Large intestine (tissue), 12 donors: ENCODE measurements around the gene ZSCAN4. TPM values are rescaled to one million over a fixed set of nuclear protein-coding genes. Genes with fewer than 3 reads are reported as not detected.

Experiments used
- DNase-seq, 2 donors: peaks; one replicate each; pipeline versions ENCODE4 v3.0.0 to v3.0.0-alpha.2; 2013
- H3K27ac ChIP-seq: one replicate; pipeline ENCODE4 v1.5.1; 2013; ENCODE audit warnings: low read length
- H3K27me3 ChIP-seq: 2 replicates; pipeline ENCODE4 v1.6.1; 2013; ENCODE audit warnings: low read length; ENCODE audit not compliant: control insufficient read depth, insufficient read depth
- H3K36me3 ChIP-seq: 2 replicates; pipeline ENCODE4 v1.6.1; 2013; ENCODE audit warnings: low read length; ENCODE audit not compliant: control insufficient read depth, insufficient read depth
- H3K4me1 ChIP-seq: one replicate; pipeline ENCODE4 v1.6.1; 2013; ENCODE audit warnings: low read length; ENCODE audit not compliant: control insufficient read depth, insufficient read depth
- H3K4me3 ChIP-seq: one replicate; pipeline ENCODE4 v1.5.1; 2013; ENCODE audit warnings: low read length
- H3K9me3 ChIP-seq: one replicate; pipeline ENCODE4 v1.6.1; 2013; ENCODE audit warnings: mild to moderate bottlenecking, low read depth, low read length, moderate library complexity; ENCODE audit not compliant: control insufficient read depth
- WGBS: methylation state at CpG from one replicate; pipeline ENCODE4 v1.1.5; 2013; ENCODE audit warnings: low lambda C conversion rate; ENCODE audit not compliant: insufficient coverage; 5-methylcytosine and 5-hydroxymethylcytosine counted together
- long read RNA-seq, 11 donors: transcript quantifications; one replicate each; lab custom pipeline, GENCODE V29; 2026
- polyA plus RNA-seq: library from polyadenylated mRNA; unstranded; fragments of 120-200 nt; gene quantifications from one replicate; pipeline ENCODE4 v1.2.1, GENCODE V29; 2013

Gene ZSCAN4, protein sequence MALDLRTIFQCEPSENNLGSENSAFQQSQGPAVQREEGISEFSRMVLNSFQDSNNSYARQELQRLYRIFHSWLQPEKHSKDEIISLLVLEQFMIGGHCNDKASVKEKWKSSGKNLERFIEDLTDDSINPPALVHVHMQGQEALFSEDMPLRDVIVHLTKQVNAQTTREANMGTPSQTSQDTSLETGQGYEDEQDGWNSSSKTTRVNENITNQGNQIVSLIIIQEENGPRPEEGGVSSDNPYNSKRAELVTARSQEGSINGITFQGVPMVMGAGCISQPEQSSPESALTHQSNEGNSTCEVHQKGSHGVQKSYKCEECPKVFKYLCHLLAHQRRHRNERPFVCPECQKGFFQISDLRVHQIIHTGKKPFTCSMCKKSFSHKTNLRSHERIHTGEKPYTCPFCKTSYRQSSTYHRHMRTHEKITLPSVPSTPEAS
- polyA plus RNA-seq = 0.25 TPM
- long read RNA-seq, donor 1 = 0 reads
- long read RNA-seq, donor 2 = 0 reads
- long read RNA-seq, donor 3 = 0 reads
- long read RNA-seq, donor 4 = 0 reads
- long read RNA-seq, donor 5 = 0 reads
- long read RNA-seq, donor 6 = 0 reads
- long read RNA-seq, donor 7 = 0 reads
- long read RNA-seq, donor 8 = 0 reads
- long read RNA-seq, donor 9 = 0 reads
- long read RNA-seq, donor 10 = 0 reads
- long read RNA-seq, donor 11 = 0 reads

DNA sequence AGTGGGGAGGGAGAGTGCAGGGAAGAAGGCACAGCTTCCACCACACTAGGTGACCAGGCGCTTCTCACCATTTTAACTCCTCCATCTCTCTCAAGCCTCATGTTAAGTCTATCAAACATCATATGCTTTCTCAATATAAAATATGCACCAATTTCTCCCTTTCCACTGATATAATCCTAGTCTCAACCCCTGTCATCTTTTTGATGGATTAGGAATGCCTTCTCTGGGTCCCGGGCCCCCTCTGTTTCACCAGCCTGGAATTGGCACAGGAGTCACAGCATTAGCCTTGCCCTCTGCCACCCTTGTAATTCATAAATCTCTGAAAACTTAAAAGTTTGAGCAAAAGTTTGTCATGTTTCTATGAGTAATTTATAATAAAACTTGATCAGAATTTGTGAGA, at the start of gene ZSCAN4:
TSS of gene ZSCAN4 (plus strand) at position 301 of the 400 bp plus-strand sequence. CDS start 7,211 bp downstream, outside the sequence.
- Histone ChIP-seq H3K36me3 (no peaks in the 10 kb centered on the region), H3K9me3 (no peaks in the 10 kb centered on the region), H3K27me3 (peaks cover 3% of the 10 kb centered on the region), H3K4me3 (no peak within 1 kb of the TSS), H3K27ac (no peak within 1 kb of the TSS), H3K4me1 (peaks cover 4% of the 10 kb centered on the region)
- WGBS = no CpG with 5 or more reads among the region's 2 CpGs
- no peak for DNase-seq

DNA sequence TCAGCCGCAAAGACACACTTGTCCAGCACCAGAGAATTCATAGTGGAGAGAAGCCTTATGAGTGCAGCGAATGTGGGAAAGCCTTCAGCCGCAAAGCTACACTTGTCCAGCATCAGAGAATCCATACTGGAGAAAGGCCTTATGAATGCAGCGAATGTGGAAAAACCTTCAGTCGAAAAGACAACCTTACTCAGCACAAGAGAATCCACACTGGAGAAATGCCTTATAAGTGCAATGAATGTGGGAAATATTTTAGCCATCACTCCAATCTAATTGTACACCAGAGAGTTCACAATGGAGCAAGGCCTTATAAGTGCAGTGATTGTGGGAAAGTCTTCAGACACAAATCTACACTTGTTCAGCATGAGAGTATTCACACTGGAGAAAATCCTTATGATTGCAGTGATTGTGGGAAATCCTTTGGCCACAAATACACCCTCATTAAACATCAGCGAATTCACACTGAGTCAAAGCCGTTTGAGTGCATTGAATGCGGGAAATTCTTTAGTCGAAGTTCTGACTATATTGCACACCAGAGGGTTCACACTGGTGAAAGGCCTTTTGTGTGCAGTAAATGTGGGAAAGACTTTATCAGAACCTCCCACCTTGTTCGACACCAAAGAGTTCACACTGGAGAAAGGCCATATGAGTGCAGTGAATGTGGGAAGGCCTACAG, 47.9 kb upstream of the ZSCAN4 start:
- 100% methylated on average over 2 of the region's 10 CpGs for WGBS
- Histone ChIP-seq H3K27me3 (no peaks in the 10 kb centered on the region), H3K4me1 (no peaks in the 10 kb centered on the region), H3K4me3 (no peak overlapping the region), H3K36me3 (peaks cover 75% of the 10 kb centered on the region), H3K9me3 (peaks cover 71% of the 10 kb centered on the region), H3K27ac (no peak overlapping the region)
- no peak for DNase-seq

DNA sequence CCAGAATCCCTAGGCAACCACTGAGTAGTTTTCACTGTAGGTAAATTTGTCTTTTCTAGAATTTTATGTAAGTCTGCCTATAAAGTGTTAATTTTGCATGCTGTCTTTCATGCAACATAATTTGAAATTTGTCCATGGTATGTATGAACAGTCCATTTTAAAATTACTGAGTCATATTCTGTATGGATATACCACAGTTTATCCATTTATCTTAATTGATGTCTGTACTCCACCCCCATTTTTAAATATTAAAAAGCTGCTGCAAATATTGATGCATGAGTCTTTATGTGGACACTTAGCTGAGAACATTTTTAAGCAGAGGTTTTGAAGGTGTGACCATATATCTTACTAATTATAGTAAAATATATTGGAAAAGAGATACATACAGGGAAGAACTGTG, 45.6 kb upstream of the ZSCAN4 start:
- no peak overlapping the region for H3K27ac ChIP-seq
- peaks cover 54% of the 10 kb centered on the region for H3K36me3 ChIP-seq
- no peak overlapping the region for H3K4me3 ChIP-seq
- H3K27me3 ChIP-seq = no peaks in the 10 kb centered on the region
- no peak for DNase-seq
- H3K9me3 ChIP-seq = peaks cover 60% of the 10 kb centered on the region
- no peaks in the 10 kb centered on the region for H3K4me1 ChIP-seq

DNA sequence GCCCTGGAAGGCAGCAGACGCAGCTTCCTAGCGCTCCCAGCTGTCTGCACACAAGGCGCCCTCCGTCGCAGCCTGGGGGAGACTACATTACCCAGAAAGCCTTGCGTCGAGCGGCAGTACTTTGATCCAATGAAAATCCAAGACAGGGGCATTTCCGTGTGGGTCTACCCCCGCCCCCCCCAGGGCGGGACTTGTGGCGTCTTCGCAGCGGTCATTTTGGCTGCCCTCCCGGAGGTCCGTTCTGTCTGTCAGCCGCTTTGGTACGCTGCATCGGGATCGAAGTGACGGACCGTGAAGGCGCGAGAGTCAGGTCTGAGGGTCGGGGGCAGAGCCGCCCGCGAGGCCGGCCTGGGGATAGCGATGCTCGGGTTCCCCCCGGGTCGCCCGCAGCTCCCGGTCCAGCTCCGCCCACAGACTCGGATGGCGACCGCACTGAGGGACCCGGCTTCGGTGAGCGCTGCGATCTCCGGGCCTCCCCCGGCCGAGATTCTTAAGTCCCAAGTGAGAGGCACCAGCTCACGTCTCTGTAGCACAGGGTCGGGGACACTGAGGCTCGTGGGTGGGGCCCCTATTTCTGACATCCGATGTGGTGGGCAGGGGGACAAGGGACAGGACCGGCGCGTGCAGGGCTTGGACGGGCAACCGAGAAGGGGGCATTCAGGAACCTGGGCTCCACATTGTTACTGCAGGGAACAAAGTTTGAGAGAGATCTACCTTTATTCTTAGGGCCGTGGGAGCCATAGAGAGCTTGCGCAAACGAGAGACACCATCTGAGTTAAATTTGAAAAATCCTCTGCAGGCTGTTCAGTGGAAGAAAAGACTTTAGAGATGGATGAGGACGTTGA, 35.5 kb upstream of the ZSCAN4 start, which contains the start of gene ZNF211:
TSS of gene ZNF211 (plus strand) at position 182 of the 845 bp plus-strand sequence. CDS start at position 361, 179 bp downstream.
- Histone ChIP-seq H3K27me3 (no peaks in the 10 kb centered on the region), H3K4me1 (peaks cover 4% of the 10 kb centered on the region), H3K27ac (peak within 1 kb of the TSS; percentile 55), H3K36me3 (peaks cover 16% of the 10 kb centered on the region), H3K9me3 (peaks cover 19% of the 10 kb centered on the region), H3K4me3 (peak within 1 kb of the TSS; percentile 97)
- peak; percentile 94 to 96 for DNase-seq
- WGBS = 0% methylated on average over 1 of the region's 59 CpGs

DNA sequence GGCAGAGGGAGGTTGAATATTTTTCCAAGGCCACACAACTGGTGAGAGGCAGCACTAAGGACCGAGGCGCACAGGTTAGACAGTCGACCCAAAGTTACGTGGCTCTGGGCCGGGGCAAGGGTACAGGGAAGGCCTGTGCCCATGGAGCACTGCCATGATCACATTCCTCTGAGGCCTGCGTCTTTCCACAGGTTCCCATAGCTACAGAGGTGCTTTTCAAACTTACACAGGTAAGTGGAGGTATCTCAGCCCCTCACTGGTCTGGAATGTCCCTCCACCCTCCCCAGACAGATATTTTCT, 35.0 kb upstream of the ZSCAN4 start:
- Histone ChIP-seq H3K9me3 (peaks cover 20% of the 10 kb centered on the region), H3K4me1 (peaks cover 4% of the 10 kb centered on the region), H3K27ac (no peak overlapping the region), H3K36me3 (peaks cover 18% of the 10 kb centered on the region), H3K27me3 (no peaks in the 10 kb centered on the region), H3K4me3 (peak overlapping the region; percentile 97)
- no CpG with 5 or more reads among the region's 6 CpGs for WGBS
- no peak for DNase-seq

DNA sequence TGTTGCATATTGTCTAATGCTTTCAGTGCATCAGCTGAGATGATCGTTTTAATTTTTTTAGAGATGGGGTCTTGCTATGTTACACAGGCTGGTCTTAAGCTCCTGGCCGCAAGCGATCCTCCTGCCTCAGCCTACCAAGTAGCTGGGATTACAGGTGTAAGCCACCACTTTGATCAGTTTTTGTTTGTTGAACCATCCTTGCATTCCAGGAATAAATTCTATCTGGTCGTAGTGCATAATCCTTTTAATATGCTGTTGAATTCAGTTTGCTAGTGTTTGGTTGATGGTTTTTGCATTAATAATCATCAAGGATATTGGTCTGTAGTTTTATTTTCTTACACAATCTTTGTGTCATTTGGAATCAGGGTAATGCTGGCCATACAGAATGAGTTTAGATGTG, 31.4 kb upstream of the ZSCAN4 start:
- no peak for DNase-seq
- H3K36me3 ChIP-seq = peaks cover 51% of the 10 kb centered on the region
- no peak overlapping the region for H3K27ac ChIP-seq
- peaks cover 44% of the 10 kb centered on the region for H3K9me3 ChIP-seq
- peaks cover 4% of the 10 kb centered on the region for H3K4me1 ChIP-seq
- no peak overlapping the region for H3K4me3 ChIP-seq
- WGBS = no CpG with 5 or more reads among the region's 4 CpGs
- no peaks in the 10 kb centered on the region for H3K27me3 ChIP-seq

DNA sequence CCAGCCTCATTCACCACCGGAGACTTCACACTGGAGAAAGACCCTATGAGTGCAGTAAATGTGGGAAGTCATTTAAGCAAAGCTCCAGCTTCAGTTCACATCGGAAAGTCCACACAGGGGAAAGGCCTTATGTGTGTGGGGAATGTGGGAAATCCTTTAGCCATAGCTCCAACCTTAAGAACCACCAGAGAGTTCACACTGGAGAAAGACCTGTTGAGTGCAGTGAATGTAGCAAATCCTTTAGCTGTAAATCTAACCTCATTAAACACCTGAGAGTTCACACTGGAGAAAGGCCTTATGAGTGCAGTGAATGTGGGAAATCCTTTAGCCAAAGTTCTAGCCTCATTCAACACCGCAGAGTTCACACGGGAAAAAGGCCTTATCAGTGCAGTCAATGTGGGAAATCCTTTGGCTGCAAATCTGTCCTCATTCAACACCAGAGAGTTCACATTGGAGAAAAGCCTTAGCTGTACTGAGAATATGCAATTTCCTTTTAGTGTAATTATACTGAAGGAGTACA, 27.0 kb upstream of the ZSCAN4 start:
- Histone ChIP-seq H3K4me3 (no peak overlapping the region), H3K27me3 (no peaks in the 10 kb centered on the region), H3K9me3 (peaks cover 54% of the 10 kb centered on the region), H3K27ac (no peak overlapping the region), H3K4me1 (no peaks in the 10 kb centered on the region), H3K36me3 (peaks cover 49% of the 10 kb centered on the region)
- WGBS = 100% methylated on average over 1 of the region's 4 CpGs
- DNase-seq = no peak

DNA sequence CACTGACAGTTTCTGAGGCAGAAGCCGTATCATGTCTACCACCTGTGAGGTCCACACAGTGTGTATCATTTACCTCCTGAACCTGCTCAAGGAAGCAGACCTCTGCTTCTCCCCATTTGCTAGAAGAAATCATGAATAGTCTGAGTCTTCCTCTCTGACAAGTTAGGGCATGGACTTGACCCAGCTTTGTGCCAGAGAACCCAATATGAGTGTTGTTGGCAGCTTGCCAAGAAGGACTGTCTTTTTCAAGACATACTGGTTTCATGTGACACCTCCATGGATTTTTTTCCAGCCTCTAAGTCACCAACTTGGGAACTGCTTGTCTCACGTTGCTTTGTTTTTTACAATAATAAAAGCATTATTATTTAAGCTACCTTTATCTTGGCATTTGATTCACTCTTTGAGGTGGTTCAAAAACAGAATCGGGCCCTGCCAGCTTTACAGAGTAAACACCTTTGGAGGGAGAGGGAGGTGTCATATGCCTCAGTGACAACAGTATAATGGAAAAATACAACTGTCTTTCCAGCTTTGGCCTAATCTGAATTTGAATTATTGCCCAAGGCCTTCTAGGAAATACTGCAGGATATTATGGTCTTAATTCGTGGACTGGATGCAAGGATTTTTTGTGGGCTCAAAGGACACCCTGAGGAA, 26.2 kb upstream of the ZSCAN4 start:
- Histone ChIP-seq H3K27ac (no peak overlapping the region), H3K9me3 (peaks cover 47% of the 10 kb centered on the region), H3K36me3 (peaks cover 46% of the 10 kb centered on the region), H3K27me3 (no peaks in the 10 kb centered on the region), H3K4me3 (no peak overlapping the region), H3K4me1 (no peaks in the 10 kb centered on the region)
- no peak for DNase-seq
- no CpG with 5 or more reads among the region's 4 CpGs for WGBS

DNA sequence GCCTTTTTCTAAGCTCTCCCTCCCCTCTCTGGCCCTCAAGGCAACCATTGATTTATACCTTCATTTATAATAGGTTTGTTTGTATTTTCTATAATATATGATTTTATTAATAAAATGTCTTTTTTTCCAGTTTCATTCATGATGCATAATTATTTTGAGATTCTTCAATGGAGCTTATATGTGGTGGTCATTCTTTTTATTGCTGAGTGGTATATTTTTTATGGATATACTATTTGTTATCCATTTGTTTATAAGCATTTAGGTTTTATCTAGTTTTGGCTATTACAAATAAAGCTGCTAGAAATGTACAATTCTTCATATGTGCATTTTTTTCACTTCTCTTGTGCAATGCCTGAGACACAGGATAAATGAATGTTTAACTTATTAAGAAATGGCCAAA, 25.0 kb upstream of the ZSCAN4 start:
- peaks cover 40% of the 10 kb centered on the region for H3K36me3 ChIP-seq

More for the DNA sequence above, 25.0 kb upstream of the ZSCAN4 start:
- H3K9me3 ChIP-seq = peaks cover 37% of the 10 kb centered on the region
- no peak overlapping the region for H3K27ac ChIP-seq
- no peak for DNase-seq
- H3K27me3 ChIP-seq = no peaks in the 10 kb centered on the region
- no peaks in the 10 kb centered on the region for H3K4me1 ChIP-seq
- no peak overlapping the region for H3K4me3 ChIP-seq
